K562 (cell line): ENCODE data around the gene RSPRY1. TPM values are rescaled to one million over a fixed set of nuclear protein-coding genes. Genes with fewer than 3 reads are reported as not detected.

ENCODE experiments used
- ATAC-seq: fragments of 200-7000 bp; cut with Tn5 transposase; 3 replicates; pipeline ENCODE4 v1.9.1; 2020; ENCODE audit warnings: moderate library complexity
- BruUV-seq: library from RNA; stranded (reverse); fragments of 400-500 nt; replicated peaks from 2 replicates; lab custom pipeline; 2021; lab: Mats Ljungman, UMichigan
- CTCF ChIA-PET: fragments of 300-600 bp; formaldehyde crosslinking; extraction: SDS; loops from one replicate; lab custom pipeline; 2021; ENCODE audit warnings: low intra/inter-chr PET ratio; lab: Yijun Ruan, JAX
- POLR2A ChIA-PET: fragments of 300-600, 350-650 bp; sonication (Branson Sonifier 250); formaldehyde crosslinking; extraction: SDS; loops from one replicate; lab custom pipeline; 2021; ENCODE audit warnings: antibody characterized with exemption, inconsistent platforms; lab: Yijun Ruan, JAX
- DNase-seq, 4 experiments: peaks; one replicate each; pipeline versions ENCODE4 v3.0.0 to v3.0.0-alpha.2; 2011 to 2018; ENCODE audit warnings: low spot score in 3 of 4, mixed read lengths in 3 of 4; ENCODE audit errors: extremely low read depth in 1 of 4
- FAIRE-seq: peaks from 2 replicates; lab custom pipeline; 2011; peaks lifted over from hg19 to GRCh38; lab: Jason Lieb, UNC
- H2AFZ ChIP-seq: 2 replicates; pipeline ENCODE4 v1.6.0; 2011; ENCODE audit warnings: low read depth, low read length, control low read depth, inconsistent platforms
- H3K27ac ChIP-seq: fragments of 200-600 bp; 3 replicates; pipeline ENCODE4 v1.8.0; 2011; ENCODE audit warnings: low read depth, mild to moderate bottlenecking, control low read depth, inconsistent platforms, low read length, moderate library complexity, mixed read lengths; ENCODE audit errors: extremely low read depth
- H3K27me3 ChIP-seq, 2 experiments: fragments of 300-600 bp in 1 of 2; 2 replicates in 1 of 2; 3 replicates in 1 of 2; pipeline versions ENCODE4 v1.6.0 to v1.8.0; 2011; ENCODE audit warnings: inconsistent platforms in 2 of 2, low read length in 2 of 2, mild to moderate bottlenecking in 1 of 2, mixed read lengths in 1 of 2, moderate library complexity in 1 of 2; ENCODE audit not compliant: control insufficient read depth in 2 of 2, insufficient read depth in 2 of 2
- H3K36me3 ChIP-seq: fragments of 300-600 bp; 3 replicates; pipeline ENCODE4 v1.8.0; 2011; ENCODE audit warnings: mild to moderate bottlenecking, low read length, inconsistent platforms; ENCODE audit not compliant: control insufficient read depth, insufficient read depth
- H3K4me1 ChIP-seq, 2 experiments: fragments of 200-600 bp in 1 of 2; replicated peaks in 1 of 2; 2 replicates in 1 of 2; 3 replicates in 1 of 2; pipeline versions ENCODE4 v1.5.1 to v1.8.0; 2011; ENCODE audit warnings: inconsistent platforms in 2 of 2, low read length in 2 of 2, mild to moderate bottlenecking in 1 of 2, mixed read lengths in 1 of 2, moderate library complexity in 1 of 2; ENCODE audit not compliant: control insufficient read depth in 2 of 2, insufficient read depth in 2 of 2
- H3K4me2 ChIP-seq: 2 replicates; pipeline ENCODE4 v1.6.1; 2011; ENCODE audit warnings: low read length, control low read depth, inconsistent platforms, mixed read lengths; ENCODE audit not compliant: insufficient read depth
- H3K4me3 ChIP-seq: fragments of 200-600 bp; sonication (generic), shearing (Covaris generic); 2 replicates; pipeline ENCODE4 v1.5.1; 2016; ENCODE audit warnings: control low read depth, inconsistent platforms
- H3K79me2 ChIP-seq: fragments of 200-600 bp; 3 replicates; pipeline ENCODE4 v1.8.0; 2011; ENCODE audit warnings: low read length, inconsistent platforms; ENCODE audit not compliant: control insufficient read depth, insufficient read depth
- H3K9ac ChIP-seq, 2 experiments: 2 replicates each; pipeline versions ENCODE4 v1.6.0 to v1.6.1; 2011; ENCODE audit warnings: low read depth in 2 of 2, low read length in 2 of 2, control low read depth in 1 of 2, inconsistent platforms in 1 of 2, mild to moderate bottlenecking in 1 of 2, mixed read lengths in 1 of 2; ENCODE audit not compliant: insufficient read depth in 1 of 2
- H3K9me1 ChIP-seq: one replicate; pipeline ENCODE4 v1.6.0; 2011; ENCODE audit warnings: inconsistent platforms, mild to moderate bottlenecking, low read length, moderate library complexity; ENCODE audit not compliant: control insufficient read depth, insufficient read depth
- H3K9me3 ChIP-seq: replicated peaks from 2 replicates; pipeline ENCODE4 v1.5.1; 2011; ENCODE audit warnings: low read depth, low read length, inconsistent platforms; ENCODE audit not compliant: control insufficient read depth, insufficient read depth
- H4K20me1 ChIP-seq: replicated peaks from 2 replicates; pipeline ENCODE4 v1.6.1; 2011; ENCODE audit warnings: low read length, inconsistent platforms, mixed read lengths; ENCODE audit not compliant: control insufficient read depth, insufficient read depth
- CHD4 ChIP-seq: fragments of 200-600 bp; sonication (generic); IDR thresholded peaks from 3 replicates; pipeline ENCODE4 v1.6.1; 2012; ENCODE audit warnings: low read depth, mild to moderate bottlenecking, mixed read lengths, low read length, inconsistent platforms; ENCODE audit not compliant: insufficient read depth, insufficient replicate concordance, poor library complexity, severe bottlenecking
- COPS2 ChIP-seq: fragments of 450-650 bp; conservative IDR thresholded peaks from 2 replicates; pipeline ENCODE4 v1.6.1; 2016; ENCODE audit warnings: mild to moderate bottlenecking, moderate library complexity
- NFYB ChIP-seq: IDR thresholded peaks from 2 replicates; pipeline ENCODE4 v1.6.1; 2011; ENCODE audit warnings: mild to moderate bottlenecking, moderate library complexity; ENCODE audit not compliant: insufficient read length; ENCODE audit errors: extremely low read depth
- RUNX1 ChIP-seq: sonication (generic); IDR thresholded peaks from 2 replicates; pipeline ENCODE4 v1.6.1; 2016; ENCODE audit warnings: antibody characterized with exemption, low read depth
- SMAD4 ChIP-seq: fragments of 250-450 bp; sonication (Bioruptor Pico); conservative IDR thresholded peaks from 2 replicates; pipeline ENCODE4 v1.8.0; 2021; ENCODE audit warnings: inconsistent platforms, mild to moderate bottlenecking, moderate library complexity
- STAT5B ChIP-seq: fragments of 250-450 bp; sonication (Bioruptor Pico); IDR thresholded peaks from 2 replicates; pipeline ENCODE4 v1.8.0; 2021; ENCODE audit warnings: mild to moderate bottlenecking, inconsistent platforms
- ZNF121 ChIP-seq: sonication (generic); formaldehyde crosslinking; conservative IDR thresholded peaks from 2 replicates; pipeline ENCODE4 v1.8.0; 2022; ENCODE audit warnings: missing genetic modification reagents
- WGBS: fragments of 100-300 bp; shearing (Covaris generic); methylation state at CpG from one replicate; pipeline ENCODE4 v1.1.6; 2016; ENCODE audit warnings: low coverage, mixed read lengths; ENCODE audit not compliant: insufficient coverage; ENCODE audit errors: missing lambda C conversion rate; 5-methylcytosine and 5-hydroxymethylcytosine counted together
- in situ Hi-C: fragments of 300-500 bp; cut with MboI; formaldehyde crosslinking; loops from 4 replicates; pipeline ENCODE4 v1.15.0; 2018; ENCODE audit warnings: inconsistent platforms, mixed read lengths
- intact Hi-C: fragments of 100-400 bp; cut with micrococcal nuclease; formaldehyde crosslinking; loops from 2 replicates; pipeline ENCODE4 v1.14.2; 2022
- polyA plus RNA-seq, 8 experiments: library from polyadenylated mRNA; depleted of rRNA in 4 of 8; stranded (reverse) in 5 of 8; unstranded in 3 of 8; fragments of >200 nt; fragmentation: Nextera tagmentation in 2 of 8; fragmentation: Illumina TruSeq in 1 of 8; extraction: Ambion mirVana in 2 of 8; extraction: Trizol in 1 of 8; gene quantifications; 2 replicates each; pipeline versions ENCODE4 v1.2.1 to v1.2.3, GENCODE V29; 2011 to 2014; ENCODE audit warnings: inconsistent platforms in 1 of 8, missing spikeins in 1 of 8
- total RNA-seq, 7 experiments: library from RNA; depleted of rRNA in 6 of 7; stranded (reverse); fragments of >200 nt in 6 of 7; fragmentation: Illumina TruSeq in 2 of 7; extraction: Trizol in 2 of 7; gene quantifications; 2 replicates each; pipeline versions ENCODE4 v1.2.1 to v1.2.3, GENCODE V29; 2011 to 2021; ENCODE audit warnings: low replicate concordance in 1 of 7
- TF ChIP-seq, protein P1 (sequence below): fragments of 250-450 bp; sonication (Bioruptor Pico); IDR thresholded peaks from 2 replicates; pipeline ENCODE4 v1.4.0; 2020
- TF ChIP-seq, protein P2 (sequence below): sonication (generic); formaldehyde crosslinking; IDR thresholded peaks from 2 replicates; pipeline ENCODE4 v1.8.1; 2023; ENCODE audit warnings: mild to moderate bottlenecking, missing genetic modification reagents

RSPRY1 gene
- total and polyA plus RNA-seq, 9 of the 15 experiments (the other 6 are each of a cell fraction or from before 2014, with no cell fraction given): 10.2 to 27.8 (median 20.8) TPM

DNA sequence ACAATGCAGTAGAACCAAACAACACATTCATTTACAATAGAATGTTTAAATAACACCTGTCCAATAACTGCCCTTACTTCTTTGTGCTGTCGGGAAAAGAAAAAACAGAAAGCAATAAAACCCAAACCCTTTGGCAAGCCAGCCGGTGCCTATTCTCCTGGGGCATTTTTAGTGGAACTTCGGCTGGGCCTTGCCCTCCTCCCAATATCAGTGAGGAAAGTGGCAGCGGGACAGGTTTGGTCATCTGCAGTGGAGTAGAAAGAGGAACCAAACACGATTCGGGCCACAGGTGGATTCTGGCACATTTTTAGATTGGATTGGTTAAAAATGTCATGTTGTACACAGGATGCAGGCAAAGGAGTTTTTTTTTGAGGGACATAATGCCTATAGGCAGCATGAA, 32.3 kb upstream of the RSPRY1 start:
- Histone ChIP-seq H3K27me3 (no peaks in the 10 kb centered on the region), H3K9me1 (no peaks in the 10 kb centered on the region), H4K20me1 (no peaks in the 10 kb centered on the region), H3K27ac (no peak overlapping the region), H3K79me2 (no peaks in the 10 kb centered on the region), H3K4me3 (no peak overlapping the region)
- CTCF ChIA-PET: no interaction called here
- intact Hi-C loops: no loop called here
- POLR2A ChIA-PET: no interaction called here
- 97% methylated on average over 6 of the region's 6 CpGs for WGBS
- no peak for ATAC-seq
- no peak for FAIRE-seq
- TF ChIP-seq STAT5B (CRISPR knock-in tag) (no peak), COPS2 (no peak)
- TF ChIP-seq, all 486 proteins: peak for 0
- H3K9me3 ChIP-seq: no peaks in the 10 kb centered on the region
- H3K36me3 ChIP-seq: peaks cover 66% of the 10 kb centered on the region
- DNase-seq: no peak
- H3K4me2 ChIP-seq: no peak overlapping the region
- no peak overlapping the region for H2AFZ ChIP-seq
- H3K4me1 ChIP-seq: peaks cover 0 to 2% of the 10 kb centered on the region in 2 experiments; a peak in 1 of 5 replicates
- in situ Hi-C loops: no loop called here
- TSS peak; percentile 50 for BruUV-seq
- no peak overlapping the region for H3K9ac ChIP-seq

DNA sequence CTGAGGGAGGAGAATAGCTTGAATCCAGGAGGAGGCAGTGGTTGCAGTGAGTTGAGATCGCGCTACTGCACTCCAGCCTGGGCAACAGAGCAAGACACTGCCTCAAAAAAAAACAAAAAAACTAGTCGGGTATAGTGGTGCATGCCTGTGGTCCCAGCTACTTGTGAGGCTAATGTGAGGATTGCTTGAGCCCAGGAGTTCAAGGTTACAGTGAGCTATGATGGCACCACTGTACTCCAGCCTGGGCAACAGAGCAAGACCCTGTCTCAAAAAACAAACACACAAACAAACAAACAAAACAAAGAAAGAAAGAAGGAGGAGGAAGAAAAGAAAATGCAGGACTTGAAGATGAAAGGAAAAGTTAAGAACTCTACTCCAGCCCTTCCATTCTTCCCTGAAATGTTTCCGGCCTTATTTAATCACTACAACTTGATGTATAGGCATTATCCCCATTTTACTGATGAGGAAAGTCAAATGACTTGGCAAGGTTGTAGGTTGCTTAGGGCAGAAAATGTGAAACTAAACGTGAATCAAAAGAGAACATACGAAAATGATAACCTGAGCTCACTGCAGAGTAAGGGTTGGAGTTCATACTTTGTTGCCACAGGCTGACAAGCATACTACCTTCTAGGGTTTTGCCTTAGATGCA, 30.3 kb upstream of the RSPRY1 start:
- no peak for TF ChIP-seq NFYB
- TF ChIP-seq, protein P1, sequence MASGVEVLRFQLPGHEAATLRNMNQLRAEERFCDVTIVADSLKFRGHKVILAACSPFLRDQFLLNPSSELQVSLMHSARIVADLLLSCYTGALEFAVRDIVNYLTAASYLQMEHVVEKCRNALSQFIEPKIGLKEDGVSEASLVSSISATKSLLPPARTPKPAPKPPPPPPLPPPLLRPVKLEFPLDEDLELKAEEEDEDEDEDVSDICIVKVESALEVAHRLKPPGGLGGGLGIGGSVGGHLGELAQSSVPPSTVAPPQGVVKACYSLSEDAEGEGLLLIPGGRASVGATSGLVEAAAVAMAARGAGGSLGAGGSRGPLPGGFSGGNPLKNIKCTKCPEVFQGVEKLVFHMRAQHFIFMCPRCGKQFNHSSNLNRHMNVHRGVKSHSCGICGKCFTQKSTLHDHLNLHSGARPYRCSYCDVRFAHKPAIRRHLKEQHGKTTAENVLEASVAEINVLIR: no peak
- no peak for TF ChIP-seq SMAD4 (CRISPR knock-in tag)
- TF ChIP-seq RUNX1: no peak
- peak; percentile 85 for TF ChIP-seq ZNF121
- no peak for TF ChIP-seq CHD4
- TF ChIP-seq, protein P2, sequence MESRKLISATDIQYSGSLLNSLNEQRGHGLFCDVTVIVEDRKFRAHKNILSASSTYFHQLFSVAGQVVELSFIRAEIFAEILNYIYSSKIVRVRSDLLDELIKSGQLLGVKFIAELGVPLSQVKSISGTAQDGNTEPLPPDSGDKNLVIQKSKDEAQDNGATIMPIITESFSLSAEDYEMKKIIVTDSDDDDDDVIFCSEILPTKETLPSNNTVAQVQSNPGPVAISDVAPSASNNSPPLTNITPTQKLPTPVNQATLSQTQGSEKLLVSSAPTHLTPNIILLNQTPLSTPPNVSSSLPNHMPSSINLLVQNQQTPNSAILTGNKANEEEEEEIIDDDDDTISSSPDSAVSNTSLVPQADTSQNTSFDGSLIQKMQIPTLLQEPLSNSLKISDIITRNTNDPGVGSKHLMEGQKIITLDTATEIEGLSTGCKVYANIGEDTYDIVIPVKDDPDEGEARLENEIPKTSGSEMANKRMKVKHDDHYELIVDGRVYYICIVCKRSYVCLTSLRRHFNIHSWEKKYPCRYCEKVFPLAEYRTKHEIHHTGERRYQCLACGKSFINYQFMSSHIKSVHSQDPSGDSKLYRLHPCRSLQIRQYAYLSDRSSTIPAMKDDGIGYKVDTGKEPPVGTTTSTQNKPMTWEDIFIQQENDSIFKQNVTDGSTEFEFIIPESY (CRISPR knock-in tag): peak; percentile 46; the same call in 1 of the 2 replicates
- TF ChIP-seq, all 486 proteins: peak for 2

More for the DNA sequence above, 30.3 kb upstream of the RSPRY1 start:
- no peak overlapping the region for H3K4me2 ChIP-seq
- no peak overlapping the region for H3K4me3 ChIP-seq
- no peaks in the 10 kb centered on the region for H3K27me3 ChIP-seq
- POLR2A ChIA-PET: interaction anchor here (0.7 to 1.3 kb wide), 5 partner anchors 8 to 61 kb away, joined by 3 to 5 read pairs (median 3); no protein-coding TSS in a partner anchor
- intact Hi-C loops: no loop called here
- no peak for DNase-seq
- peaks cover 0 to 2% of the 10 kb centered on the region in 2 experiments; a peak in 1 of 5 replicates for H3K4me1 ChIP-seq
- no peaks in the 10 kb centered on the region for H3K9me1 ChIP-seq
- H3K9me3 ChIP-seq: no peaks in the 10 kb centered on the region
- H2AFZ ChIP-seq: no peak overlapping the region
- H3K27ac ChIP-seq: no peak overlapping the region
- CTCF ChIA-PET: no interaction called here
- no peak for ATAC-seq
- peaks cover 83% of the 10 kb centered on the region for H3K36me3 ChIP-seq
- in situ Hi-C loops: no loop called here
- H3K9ac ChIP-seq: no peak overlapping the region
- no peaks in the 10 kb centered on the region for H4K20me1 ChIP-seq
- BruUV-seq: no TSS peak
- WGBS: 71% methylated on average over 6 of the region's 6 CpGs
- no peak for FAIRE-seq
- no peaks in the 10 kb centered on the region for H3K79me2 ChIP-seq
